Activated T-helper 1 cell treated with anti-CD3 and anti-CD28 coated beads, Interleukin-2, amount 50 U/mL, for 16 hours (primary cell): ENCODE measurements around the gene DDT.
"Not testable (repeated sequence)": the region's sequence is repeated elsewhere in the genome, so short reads cannot be mapped to it uniquely, and the experiment has no call there.

Experiments
- DNase-seq, 2 donors: peaks; one replicate each; pipeline ENCODE4 v3.0.0-alpha.2; 2020; ENCODE audit warnings: low read depth in 1 of 2, low spot score in 1 of 2

DDT gene

DNA sequence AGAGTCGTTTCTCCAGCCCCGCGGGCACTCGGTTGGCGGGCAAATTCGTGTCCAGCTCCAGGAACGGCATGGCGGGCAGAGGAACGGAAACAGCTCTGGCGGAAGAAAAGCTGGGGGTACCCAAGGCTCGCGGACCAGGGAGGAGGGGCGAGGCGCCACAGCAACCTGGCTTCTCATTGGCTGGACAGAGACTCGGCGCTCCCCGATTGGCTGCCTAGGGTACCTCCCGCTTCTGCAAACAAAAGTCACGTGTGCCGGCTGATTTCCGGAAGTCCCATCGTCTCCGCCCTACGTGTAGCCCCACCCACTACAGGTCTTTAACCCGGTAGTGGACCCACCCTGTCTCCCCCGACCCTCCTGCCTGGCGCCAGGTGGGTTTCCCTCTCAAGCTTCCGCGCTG, at the start of gene DDT:
TSS of gene DDT (minus strand) at position 97 of the 400 bp plus-strand sequence. CDS start at position 70, 27 bp downstream.
- not testable (repeated sequence) for DNase-seq

DNA sequence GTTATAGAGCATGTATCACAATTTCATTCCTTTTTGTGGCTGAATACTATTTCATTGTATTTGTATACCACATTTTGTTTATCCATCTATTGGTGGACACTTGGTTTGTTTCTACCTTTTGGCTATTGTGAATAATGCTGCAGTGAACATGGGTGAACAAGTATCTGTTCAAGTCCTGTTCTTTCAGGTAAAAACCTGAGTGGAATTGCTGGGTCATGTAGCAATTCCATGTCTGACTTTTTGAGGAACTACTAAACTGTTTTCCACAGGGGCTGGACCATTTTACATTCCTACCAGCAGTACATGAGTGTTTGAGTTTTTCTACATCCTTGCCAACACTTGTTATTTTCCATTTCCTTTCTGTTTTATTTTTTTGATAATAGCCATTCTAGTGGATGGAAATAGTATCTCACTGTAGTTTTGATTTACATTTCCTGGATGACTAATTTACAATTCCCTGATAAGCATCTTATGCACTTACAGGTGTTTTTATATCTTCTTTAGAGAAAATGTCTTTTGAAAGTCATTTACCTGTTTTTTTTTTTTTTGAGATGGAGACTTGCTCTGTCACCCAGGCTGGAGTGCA, 49.1 kb upstream of the DDT start:
- no peak for DNase-seq

DNA sequence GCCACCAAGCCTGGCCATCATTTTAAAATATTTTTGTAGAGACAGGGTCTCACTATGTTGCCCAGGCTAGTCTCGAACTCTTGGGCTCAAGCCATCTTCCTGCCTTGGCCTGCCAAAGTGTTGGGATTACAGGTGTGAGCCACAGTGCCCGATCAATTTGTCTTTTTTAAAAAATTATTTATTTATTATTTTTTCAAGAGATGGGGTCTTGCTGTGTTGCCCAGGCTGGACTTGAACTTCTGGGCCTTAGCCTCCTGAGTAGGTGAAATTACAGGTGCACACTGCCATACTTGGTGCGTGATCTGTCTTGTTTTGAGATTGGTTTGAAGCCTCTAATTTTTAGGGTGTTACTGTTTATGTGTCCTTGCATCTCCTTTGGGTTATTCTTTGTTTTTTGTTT, 47.1 kb upstream of the DDT start:
- DNase-seq = no peak

DNA sequence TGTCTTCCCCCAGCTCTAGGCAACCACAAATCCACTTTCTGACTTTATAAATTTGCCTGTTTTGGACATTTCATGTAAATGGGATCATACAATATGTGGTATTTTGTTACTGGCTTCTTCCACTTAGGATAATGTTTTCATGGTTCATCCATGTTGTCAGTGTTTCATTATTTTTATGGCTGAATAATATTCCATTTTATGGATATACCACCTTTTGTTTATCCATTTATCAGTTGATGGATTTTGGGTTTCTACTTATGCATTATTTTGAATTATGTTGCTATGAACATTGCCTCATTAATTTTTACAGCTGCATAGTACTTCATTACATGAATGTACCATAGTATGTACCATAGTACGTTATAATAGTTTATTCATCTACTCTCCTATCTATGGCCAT, 41.9 kb upstream of the DDT start:
- DNase-seq = no peak

DNA sequence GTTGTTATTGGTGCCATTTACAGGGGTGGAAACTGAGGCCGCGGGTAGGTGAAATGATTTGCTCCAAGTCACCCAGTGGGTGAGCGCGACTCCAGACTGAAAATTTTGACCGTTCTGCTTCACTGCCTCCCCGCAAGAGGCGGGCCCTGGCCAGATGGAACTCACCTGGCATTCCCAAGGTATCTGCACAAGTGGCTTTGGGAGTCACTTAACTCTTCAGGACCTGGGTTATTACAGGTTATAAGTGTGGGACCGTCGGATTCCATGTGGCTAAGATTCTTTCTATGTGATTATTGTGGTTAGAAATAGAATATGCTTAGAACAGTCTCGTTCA, 37.5 kb upstream of the DDT start:
- DNase-seq = no peak

DNA sequence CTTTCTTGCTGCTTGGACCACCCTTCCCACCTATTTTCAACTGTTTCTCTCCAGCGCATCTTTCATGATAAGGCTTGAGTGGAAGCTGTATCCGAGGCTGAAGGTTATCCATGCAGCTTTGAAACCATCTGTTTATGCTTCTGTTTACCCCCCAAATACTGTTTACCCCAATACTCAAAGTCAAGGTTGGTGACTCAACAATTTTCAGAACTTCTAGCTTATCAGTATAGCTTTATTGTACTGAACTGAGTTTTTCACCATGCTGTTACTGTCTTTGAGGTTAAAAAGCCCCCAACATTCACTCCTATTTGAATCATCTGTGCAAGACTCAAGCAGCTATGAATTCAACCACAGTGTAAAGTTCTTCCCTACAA, 35.8 kb upstream of the DDT start:
- no peak for DNase-seq

DNA sequence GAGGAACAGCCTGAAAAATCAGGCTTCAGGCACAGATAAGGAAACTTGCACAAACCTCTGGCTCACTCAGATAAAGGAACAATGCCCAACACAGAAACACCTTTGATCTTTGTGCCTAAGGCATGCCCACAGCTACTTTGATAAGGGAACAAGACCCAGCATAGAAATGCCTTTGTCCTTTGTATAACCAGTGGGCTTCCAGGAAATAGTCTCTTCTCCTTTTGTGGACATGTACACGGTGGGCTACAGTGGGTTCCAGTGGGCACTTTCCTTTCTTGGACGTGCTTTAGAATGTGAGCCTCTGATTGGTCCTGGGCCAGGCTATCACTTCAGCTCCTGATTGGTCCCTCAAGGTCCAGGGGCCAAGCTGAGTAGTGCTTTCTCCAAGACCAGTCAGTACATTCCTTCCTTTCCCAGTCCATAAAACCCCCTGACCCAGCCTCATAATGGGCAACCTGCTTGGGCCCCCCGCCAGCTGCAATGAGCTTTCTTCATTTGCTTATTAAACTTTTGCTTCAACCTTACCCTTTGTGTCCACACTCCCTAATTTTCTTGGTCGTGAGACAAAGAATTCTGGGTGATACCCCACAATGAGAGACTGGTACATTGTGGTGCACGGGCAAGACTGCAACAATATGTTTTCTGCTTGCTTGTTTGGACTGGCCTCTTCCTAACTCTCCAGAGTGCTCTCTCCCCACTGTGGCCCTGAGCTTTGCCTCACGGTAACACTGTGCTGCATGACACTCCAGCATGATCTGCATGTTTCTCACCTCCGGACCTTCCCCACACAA, 35.2 kb upstream of the DDT start:
- DNase-seq = no peak

DNA sequence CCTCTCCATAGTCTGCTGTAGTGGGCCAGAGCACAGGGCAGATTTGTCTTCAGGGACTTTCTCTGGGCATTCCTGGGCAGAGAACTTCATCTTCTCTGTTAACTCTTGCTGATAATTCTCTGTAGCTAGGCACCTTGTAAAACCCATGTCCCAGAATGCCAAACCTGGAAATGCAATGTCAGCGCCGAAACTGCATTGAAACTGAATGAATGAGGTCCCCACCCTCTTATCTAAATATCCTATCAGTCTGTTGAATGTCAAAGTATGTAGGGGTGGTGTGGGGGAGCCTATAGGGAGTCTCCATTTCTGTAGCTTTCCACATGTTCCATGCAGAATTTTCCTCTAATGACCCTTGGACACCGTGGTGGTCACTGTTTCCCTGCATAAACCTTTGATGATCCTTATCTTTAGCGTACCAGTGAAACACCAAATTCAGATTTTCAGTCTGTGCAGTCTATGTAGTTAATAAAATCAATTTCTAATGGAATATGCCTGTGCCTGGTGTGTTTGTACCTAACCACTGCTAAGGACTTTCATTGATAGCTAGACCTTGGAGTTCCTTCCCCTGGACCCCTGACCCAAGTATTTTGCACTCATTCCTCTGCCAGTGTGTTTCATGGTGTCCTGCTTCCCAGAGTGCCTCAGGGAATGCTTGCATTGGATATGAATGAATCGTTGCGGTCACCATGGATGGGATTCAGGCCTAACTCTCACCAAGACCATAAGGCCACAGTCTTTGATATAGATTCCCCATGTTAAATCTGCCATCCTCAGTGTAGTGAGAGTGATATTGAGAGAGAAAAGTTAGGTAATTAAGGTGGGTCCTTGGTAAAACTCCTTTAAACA, 34.4 kb upstream of the DDT start:
- no peak for DNase-seq

DNA sequence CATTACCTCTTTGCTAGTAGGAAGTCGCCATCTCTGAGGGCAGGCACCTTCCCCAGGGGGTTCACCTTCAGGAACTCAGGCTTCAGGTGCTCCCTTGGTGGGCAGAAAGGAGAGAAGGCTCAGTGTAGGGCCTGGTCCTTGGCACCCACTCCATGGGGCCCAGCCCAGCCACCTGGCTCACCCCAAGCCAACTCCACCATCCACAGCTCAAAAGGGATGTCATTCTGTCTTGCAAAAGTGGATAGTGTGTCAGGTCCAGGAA, 33.7 kb upstream of the DDT start:
- no peak for DNase-seq

DNA sequence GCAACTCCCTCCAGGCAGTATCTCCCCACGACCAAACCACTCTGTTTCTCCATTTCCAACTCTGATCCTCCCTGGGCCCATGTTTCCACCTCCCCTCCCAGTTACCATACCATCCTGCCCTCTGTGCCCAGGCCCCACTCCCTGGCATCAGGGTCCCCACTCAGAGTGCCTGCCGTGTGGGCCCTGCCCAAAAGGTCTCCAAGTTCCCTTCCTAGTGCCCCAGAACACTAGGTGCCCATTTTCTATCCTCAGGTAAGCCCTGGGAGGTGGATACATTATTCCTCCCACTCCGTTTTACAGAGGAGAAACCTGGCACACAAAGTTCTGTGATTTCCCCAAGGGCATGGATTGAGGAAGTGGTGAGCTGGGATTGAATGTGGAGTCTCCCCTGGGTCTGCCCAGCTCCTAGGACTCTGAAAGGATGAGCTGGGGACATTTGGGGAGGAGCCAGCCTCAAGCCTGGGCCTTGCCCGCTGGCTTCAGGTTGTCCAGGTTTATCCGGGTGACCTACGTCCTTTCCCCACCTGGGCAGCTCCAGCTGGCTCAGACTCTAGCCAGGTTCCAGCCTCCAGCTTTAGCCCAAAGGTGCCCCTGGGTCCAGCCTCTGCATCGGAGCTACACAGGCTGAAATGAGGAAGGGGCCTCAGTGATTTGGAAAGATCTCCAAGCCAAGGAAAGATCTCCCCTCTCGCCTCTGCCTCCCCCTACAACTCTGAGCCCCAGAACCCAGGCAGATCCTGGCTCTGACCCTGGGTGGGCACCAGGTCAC, 33.2 kb upstream of the DDT start:
- no peak for DNase-seq

DNA sequence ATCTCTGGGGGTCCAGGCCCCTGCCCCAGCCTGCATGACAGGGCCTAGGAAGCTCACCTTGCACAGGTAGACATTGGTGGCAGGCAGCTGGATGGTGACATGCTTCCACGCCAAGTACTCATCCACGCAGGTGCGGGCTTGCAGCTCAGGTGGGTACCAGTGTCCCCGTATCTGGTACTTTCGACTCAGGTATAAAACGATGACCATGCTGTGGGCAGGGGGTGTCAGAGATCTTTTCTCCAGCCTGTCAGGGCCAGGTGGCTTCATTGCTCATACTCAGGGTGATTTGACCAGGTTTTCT, 32.6 kb upstream of the DDT start:
- DNase-seq = no peak

DNA sequence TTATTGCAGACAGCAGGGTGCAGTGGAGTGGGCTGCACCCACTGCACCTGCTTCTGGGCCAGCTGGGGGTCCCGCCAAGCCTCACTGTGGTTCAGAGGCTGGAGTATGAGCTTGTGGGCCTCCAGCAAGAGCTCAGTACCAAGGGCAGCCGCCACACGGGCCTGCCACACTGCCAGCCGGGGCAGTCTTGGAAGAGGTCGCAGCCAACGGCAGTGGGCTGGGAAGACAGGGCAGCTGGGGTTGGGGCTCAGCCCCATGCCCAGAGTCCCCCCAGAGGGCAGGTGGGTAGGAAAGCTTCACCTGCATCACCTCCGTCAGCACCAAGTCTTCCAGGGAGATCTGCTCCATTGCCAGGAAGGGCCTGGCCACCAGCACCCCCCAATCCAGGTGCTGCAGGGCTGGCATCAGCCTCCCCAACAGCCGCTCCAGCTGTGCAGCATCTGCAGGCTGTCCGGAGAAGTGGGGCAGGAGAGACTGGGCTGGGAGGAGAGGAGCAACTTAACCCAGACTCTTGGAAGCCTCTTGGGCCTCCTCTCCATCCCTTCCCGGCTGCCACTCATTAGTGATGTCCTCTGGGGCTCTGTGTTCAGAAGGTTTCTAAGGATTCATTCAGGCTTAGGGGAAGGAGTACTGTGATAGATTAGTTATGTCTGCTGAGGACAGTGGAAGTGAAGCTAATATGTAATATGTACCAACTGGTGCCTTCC, 32.1 kb upstream of the DDT start:
- DNase-seq = no peak

DNA sequence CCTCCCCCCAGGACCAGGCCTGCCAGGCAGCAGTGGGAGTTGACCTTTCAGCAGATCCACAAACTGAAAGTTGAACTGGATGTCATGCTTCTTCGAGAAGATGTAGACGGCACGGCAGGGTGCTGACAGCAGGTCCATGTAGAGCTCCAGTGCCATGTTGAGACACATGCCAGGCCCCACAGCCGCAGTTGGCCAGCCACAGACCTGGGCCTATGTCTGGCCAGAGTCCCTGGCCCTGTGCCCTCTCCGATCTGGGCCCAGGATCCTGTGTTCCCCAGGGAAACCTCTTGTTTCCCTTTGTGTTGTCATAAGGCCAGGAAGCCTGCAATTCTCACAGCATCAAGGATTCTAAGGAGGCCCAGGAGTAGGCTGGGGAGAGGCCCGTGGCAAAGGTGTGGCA, 31.0 kb upstream of the DDT start, which contains the start of gene GSTT4:
TSS of gene GSTT4 (minus strand) at position 253 of the 400 bp plus-strand sequence. CDS start at position 156, 97 bp downstream.
- DNase-seq = no peak

DNA sequence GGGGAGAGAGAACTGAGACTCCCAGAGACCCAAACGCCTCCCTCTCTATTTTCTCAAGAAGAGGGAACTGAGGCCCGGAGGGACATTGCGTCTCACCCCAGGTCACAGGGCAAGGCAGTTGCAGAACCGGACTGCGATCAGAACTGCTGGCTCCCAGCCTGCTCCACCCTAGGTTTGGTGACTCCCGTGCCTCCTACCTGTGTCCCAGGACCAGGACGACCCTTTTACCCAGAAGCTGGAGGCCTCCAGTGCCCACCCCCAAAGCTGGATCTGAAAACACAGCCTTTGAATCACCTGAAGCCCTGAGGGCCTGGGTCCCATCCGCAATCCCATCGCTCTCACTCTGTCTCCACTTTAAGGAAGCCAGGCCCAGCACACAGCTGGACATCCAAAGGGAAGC, 29.6 kb upstream of the DDT start:
- DNase-seq = no peak

DNA sequence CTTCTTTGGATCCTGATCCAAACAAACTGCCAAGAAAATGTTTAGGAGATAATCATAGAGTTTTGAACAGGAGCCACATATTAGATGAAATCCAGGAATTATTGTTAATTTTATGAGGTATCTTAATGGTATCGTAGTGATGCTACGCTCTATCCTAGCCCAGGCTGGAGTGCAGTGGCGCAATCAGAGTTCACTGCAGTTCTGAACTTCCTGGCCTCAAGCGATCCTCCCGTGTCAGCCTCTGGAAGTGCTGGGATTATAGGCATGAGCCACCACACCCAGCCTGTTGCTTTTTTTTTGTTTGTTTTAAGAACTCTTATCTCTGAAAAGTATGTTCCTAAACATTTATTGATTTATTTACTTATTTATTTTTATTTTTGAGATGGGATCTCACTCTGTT, 28.6 kb upstream of the DDT start:
- DNase-seq = no peak

DNA sequence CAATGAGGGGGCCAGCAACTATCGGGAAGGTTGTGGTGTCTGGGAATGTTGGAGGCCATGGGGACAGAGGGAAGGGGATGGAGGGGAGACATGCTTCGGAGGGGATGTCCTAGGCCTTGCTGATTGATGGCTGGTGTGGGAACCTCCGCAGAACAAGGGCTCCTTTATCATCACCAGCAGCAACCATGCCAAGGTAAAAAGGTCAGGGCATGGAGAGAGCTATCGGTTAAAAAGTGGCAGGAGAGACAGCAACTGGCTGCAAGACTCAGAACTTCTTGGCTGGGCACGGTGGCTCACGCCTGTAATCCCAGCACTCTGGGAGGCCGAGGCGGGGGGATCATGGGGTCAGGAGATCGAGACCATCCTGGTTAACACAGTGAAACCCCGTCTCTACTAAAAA, 28.0 kb upstream of the DDT start:
- DNase-seq = no peak

DNA sequence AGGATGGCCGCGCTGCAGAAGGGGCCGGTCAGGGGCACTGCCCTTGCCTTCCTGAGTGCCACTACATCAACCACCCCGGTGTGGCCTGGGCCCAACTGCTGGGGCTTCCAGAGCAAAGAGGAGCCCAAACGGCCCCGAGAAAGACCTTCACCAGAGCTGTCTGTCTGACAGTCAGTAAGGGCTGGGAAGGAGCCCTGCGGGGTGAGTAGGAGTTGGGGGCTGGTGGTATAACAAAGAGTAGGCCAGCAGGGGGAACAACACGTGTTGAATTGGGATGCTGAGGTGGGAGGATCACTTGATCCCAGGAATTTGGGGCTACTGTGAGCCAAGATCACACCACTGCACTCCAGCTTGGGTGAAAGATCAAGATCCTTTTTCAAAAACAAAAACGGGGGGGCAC, 27.1 kb upstream of the DDT start:
- no peak for DNase-seq

DNA sequence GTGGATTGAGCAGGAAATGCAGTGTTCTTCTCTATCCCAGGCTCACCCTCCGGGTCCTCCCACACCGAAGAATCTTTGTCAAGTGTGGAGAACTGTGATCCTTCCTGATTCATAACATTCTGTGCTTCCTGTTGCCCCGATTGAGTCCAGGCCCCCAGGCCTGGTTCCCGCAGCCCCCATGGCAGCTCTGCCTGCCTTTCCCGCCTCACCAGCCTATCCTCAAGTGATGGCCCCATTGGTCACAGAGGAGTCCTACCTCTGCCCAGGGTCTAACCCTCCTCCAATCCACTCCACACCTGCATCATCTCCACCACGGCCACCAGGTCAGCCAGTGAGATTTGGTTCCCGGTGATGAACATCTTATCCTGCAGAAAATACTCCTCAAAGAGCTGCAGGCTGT, 25.5 kb upstream of the DDT start:
- DNase-seq = not testable (repeated sequence)

DNA sequence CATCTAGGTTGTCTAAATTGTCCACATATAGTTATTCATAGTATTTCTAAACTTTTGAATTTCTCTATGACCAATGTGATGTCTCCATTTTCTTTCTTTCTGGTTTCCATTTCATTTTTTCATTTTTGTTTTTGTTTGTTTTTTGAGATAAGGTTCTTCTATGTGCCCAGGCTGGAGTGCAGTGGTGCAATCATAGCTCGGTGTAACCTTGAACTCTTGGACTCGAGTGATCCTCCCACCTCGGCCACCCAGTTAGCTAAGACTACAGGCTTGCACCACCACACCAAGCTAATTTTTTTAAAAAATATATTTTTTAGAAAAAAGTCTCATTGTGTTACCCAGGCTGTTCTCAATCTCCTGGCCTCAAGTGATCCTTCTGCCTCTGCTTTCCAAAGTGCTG, 22.9 kb upstream of the DDT start:
- DNase-seq = no peak

DNA sequence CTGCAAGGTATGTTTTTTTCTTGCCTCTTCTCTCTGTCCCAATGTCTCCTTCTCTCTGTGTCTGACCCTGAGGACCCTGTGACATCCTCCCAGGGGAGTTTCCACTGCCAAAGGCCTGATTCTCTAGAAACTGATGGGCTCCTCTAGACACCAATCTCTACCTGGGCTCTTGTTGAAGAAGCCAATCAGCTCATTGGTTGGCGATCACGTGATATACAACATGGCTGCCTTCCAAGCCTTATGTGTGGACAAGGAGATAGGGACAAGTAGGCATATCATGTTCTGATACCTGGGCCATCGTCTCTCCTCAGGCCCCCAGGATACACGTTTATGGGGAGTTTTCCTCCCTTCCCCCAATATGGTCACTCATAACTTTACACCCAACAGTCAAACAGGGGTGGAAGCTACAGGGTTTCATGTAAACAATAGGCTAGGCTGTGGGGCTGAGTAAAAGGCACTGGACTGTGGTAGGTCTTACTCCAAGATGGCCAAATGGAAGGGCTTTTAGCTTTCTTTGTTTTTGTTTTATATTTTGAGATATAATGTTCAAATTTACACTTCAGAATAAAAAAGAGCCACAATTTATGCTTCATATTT, 19.4 kb upstream of the DDT start:
- DNase-seq = not testable (repeated sequence)

DNA sequence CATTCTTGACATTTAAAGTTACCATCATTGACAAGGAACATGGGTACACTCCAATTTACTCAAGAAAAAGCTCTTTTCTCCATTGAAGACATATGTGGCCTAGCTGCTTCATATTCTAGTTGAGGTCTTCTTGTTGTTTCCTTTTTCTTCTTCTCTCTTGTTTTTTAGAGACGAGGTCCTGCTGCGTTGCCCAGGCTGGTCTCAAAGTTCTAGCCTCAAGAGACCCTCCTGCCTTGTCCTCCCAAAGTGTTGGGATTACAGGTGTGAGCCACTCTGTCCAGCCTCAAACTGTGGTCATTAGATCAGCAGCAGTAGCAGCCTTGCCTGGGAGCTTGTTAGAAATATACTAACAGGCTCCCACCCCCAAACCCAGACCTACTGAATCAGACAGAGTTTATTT, 18.8 kb upstream of the DDT start:
- DNase-seq = not testable (repeated sequence)
